Measurements from ENCODE around the gene IQGAP3.

DNA sequence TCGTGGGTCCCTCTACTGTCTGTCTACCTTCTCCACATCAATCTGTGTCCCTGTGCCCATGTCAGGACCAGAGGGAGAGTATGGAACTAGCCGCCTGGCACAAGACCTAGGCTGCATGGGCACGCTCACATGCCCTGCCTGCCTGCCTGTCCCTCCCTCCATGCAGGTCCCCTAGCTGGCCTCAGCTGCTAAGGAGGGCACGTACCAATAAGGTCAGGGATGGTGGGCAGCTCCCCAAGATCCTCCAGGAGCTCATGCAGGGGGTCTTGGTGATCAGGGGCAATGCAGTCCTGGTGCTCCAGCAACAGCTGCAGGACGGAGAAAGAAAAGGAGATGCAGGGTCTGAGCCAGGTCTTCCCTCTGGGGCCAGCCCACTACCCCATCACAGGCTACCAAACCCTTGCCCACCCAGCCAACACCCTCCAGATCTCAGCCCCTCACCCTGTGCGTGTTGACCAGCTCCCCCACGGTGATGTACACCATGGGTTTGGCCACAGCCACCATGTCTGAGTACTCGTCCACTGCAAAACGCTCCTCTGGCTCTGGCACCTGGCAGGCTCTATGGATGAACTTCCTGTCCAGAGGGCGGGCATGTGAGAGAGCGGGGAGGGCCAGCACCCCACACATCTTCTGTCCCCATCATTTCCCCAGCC is 38.7 kb downstream of the IQGAP3 start:
- TF ChIP-seq, protein P1, sequence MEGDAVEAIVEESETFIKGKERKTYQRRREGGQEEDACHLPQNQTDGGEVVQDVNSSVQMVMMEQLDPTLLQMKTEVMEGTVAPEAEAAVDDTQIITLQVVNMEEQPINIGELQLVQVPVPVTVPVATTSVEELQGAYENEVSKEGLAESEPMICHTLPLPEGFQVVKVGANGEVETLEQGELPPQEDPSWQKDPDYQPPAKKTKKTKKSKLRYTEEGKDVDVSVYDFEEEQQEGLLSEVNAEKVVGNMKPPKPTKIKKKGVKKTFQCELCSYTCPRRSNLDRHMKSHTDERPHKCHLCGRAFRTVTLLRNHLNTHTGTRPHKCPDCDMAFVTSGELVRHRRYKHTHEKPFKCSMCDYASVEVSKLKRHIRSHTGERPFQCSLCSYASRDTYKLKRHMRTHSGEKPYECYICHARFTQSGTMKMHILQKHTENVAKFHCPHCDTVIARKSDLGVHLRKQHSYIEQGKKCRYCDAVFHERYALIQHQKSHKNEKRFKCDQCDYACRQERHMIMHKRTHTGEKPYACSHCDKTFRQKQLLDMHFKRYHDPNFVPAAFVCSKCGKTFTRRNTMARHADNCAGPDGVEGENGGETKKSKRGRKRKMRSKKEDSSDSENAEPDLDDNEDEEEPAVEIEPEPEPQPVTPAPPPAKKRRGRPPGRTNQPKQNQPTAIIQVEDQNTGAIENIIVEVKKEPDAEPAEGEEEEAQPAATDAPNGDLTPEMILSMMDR (IDR thresholded peaks at IDR 0.05) = no peak
- TF ChIP-seq, protein P2, sequence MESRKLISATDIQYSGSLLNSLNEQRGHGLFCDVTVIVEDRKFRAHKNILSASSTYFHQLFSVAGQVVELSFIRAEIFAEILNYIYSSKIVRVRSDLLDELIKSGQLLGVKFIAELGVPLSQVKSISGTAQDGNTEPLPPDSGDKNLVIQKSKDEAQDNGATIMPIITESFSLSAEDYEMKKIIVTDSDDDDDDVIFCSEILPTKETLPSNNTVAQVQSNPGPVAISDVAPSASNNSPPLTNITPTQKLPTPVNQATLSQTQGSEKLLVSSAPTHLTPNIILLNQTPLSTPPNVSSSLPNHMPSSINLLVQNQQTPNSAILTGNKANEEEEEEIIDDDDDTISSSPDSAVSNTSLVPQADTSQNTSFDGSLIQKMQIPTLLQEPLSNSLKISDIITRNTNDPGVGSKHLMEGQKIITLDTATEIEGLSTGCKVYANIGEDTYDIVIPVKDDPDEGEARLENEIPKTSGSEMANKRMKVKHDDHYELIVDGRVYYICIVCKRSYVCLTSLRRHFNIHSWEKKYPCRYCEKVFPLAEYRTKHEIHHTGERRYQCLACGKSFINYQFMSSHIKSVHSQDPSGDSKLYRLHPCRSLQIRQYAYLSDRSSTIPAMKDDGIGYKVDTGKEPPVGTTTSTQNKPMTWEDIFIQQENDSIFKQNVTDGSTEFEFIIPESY (IDR thresholded peaks at IDR 0.05; ENCODE audit: borderline replicate concordance, low read depth) = no peak
- TF ChIP-seq MXI1 (IDR thresholded peaks at IDR 0.05; ENCODE audit: low read depth, low read length) (no peak), POLR2AphosphoS5 (IDR thresholded peaks at IDR 0.05; ENCODE audit: low read depth, low read length) (no peak), EP300 (IDR thresholded peaks at IDR 0.05; ENCODE audit: borderline replicate concordance in 1 of 2, low read depth in 1 of 2, low read length in 1 of 2) (no peak), NFIC (IDR thresholded peaks at IDR 0.05; ENCODE audit: borderline replicate concordance) (no peak), NRF1 (IDR thresholded peaks at IDR 0.05; ENCODE audit: low read depth, low read length) (no peak), SIN3A (IDR thresholded peaks at IDR 0.05; ENCODE audit: borderline replicate concordance, low read depth, low read length) (no peak)
- TF ChIP-seq, protein P3, sequence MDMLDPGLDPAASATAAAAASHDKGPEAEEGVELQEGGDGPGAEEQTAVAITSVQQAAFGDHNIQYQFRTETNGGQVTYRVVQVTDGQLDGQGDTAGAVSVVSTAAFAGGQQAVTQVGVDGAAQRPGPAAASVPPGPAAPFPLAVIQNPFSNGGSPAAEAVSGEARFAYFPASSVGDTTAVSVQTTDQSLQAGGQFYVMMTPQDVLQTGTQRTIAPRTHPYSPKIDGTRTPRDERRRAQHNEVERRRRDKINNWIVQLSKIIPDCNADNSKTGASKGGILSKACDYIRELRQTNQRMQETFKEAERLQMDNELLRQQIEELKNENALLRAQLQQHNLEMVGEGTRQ (IDR thresholded peaks at IDR 0.05; ENCODE audit: borderline replicate concordance, low read depth, low read length) = no peak
